GM18520 (cell line): ENCODE measurements around the gene MYF5.

Experiments
- ATAC-seq: cut with Tn5 transposase; IDR thresholded peaks from one replicate; pipeline ENCODE4 v1.9.1; 2021; ENCODE audit not compliant: unreplicated experiment

The MYF5 gene

GRCh38 chr12:80707126-80707829 is 9.4 kb upstream of the MYF5 start, which contains the start of gene MYF6:
Gene MYF6, plus strand, starts transcription at chr12:80707634. Its CDS starts 86 bp downstream, at chr12:80707720.
- ATAC-seq: no peak

DNA sequence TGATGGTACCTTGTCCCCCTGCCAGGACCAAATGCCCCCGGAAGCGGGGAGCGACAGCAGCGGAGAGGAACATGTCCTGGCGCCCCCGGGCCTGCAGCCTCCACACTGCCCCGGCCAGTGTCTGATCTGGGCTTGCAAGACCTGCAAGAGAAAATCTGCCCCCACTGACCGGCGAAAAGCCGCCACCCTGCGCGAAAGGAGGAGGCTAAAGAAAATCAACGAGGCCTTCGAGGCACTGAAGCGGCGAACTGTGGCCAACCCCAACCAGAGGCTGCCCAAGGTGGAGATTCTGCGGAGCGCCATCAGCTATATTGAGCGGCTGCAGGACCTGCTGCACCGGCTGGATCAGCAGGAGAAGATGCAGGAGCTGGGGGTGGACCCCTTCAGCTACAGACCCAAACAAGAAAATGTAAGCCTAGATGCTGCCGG is 8.9 kb upstream of the MYF5 start:
- ATAC-seq: no peak

DNA sequence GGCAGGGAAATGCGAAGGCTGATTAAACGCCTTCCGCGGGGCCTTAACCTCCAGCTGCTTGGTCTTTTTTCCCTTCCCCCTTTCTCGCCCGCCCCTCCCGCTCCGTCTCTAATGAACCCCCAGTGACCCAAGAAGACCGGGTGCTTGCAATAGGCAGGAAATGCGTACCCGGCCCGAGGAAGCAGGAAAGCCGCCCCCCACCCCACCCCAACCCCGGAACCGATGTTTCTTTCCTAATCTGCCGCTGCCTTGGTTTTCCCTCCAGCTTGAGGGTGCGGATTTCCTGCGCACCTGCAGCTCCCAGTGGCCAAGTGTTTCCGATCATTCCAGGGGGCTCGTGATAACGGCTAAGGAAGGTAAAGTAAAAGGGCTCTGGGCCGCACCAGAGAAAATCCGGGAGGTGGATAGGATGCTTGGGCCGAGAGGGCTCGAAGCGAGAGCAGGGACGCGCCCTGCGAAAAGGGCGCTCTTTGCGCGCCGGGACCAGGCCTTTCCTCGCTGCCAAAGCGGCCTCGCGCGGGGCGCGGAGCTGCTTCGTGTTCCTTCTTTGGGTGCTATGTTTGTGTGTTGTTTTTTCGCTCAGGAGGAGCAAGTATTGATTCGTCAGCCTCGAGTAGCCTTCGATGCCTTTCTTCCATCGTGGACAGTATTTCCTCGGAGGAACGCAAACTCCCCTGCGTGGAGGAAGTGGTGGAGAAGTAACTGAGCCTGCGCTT is 8.3 kb upstream of the MYF5 start:
- no peak for ATAC-seq

DNA sequence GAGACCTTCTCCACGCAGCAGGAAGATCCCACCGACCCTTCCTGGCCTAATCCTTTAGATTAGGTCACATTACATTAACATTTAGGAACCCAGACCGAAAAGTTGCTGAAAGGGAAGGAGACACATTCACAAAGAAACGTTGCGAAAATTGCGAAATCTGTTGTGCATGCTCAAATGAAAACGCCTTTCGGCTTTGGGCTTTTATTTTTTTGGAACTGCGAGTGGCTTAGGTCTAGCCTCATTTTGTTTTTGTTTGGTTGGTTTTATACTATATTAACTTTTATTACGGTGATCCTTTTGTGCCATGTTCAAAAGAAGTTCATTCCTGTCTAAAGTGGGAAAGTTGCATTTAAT is 7.8 kb upstream of the MYF5 start:
- no peak for ATAC-seq

DNA sequence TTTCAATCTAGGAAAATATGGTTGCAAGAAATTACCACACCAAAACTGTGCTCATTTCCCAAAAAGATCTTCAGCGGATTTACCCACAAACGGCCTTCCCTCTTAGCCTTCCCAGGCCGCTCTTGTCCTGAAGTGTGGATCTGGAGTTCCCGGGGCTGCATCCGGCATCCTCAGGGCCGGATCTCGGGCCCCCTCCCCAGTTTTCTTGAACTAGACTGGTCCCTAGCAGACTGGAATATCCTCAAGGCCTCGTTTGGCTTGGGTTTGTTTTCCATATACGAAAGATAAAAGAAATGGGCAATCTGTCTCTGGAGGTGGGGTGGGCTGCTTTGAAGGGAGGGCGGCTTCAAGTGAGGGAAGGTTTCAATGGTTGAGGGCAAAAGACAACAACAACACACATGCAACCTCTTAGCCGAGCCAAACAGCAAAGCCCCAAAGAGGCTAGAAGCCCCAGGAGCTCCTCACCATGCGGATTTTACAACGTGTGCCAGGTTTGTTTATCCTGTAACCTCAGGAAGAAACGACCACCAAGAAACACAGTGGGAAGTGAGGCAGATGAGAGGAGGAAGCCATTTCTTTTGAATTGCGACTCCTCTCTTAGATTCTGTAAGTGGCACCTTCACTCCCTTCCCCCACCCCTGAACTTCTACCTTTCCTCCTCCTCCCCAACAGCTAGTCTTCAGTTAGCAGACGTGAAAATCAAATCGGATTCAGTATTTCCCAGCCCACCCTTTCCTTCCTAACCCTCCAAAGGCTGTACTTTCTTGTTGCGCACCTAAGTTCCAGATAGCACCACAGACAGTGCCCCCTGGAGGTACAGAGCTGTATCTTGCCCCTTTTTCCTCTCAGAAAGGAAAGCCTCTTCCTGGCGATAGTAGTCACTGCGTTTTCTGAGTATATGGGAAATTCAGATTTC is 6.6 kb upstream of the MYF5 start:
- no peak for ATAC-seq

- no peak for ATAC-seq
Observed at GRCh38 chr12:80710727-80711449, 5.8 kb upstream of the MYF5 start.

DNA sequence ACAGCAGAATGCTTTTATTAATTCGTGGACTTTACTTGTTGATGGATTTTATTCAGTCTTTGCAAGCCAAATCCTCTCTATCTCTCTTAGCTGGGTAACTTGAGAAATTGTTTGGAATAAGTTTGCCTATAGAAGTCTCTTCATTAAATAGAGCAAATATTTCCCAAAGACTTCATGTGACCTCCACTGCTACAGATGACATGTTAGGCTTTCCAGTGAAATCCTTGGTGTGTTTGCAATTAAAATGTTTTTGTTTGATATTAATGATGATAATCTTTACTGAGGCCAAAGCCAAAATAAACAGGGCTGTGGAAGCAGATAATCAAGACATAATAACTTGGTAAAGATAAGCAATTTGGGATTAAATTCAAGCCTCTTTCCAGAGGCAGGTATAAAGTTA is 4.8 kb upstream of the MYF5 start:
- ATAC-seq: no peak

GRCh38 chr12:80712866-80713265 is 3.8 kb upstream of the MYF5 start:
- no peak for ATAC-seq

DNA sequence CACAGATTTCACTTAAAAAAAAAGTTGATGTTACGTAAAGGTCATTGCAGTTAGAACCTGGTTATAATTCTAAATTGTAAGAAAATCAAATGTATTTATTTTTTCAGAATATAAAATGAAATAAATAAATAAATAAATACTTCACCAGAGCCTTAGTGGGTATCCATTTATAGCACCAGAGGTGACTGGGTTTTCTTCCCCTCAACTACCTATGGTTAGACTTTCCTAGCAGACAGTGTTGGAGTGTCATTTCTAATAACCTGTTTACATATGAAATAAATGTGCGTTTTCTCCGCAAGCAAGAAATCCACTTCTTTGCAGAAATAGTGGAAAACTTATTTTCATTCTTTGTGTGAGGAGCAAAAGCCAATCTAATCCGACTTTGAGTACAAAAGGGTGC is 3.3 kb upstream of the MYF5 start:
- no peak for ATAC-seq

DNA sequence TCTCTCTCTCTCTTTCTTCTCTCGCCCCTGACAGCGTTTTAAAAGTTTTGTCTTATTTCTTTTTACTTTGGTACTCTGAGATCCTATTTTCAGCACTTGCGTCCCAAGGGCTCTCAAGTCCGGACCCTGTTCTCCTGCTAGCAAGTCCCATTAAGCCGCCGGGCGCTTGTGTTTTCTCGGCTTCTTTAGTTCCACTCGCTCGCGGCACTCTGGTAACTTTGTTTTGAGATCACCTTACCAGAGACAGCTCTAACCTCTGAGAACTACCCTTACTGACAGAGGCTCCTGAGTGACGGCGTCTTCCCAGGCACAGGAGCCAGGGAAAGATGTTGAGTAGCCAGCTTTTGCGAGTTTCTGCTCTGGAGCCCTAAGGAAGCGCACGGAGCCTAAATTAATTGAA is 2.7 kb upstream of the MYF5 start:
- no peak for ATAC-seq

- no peak for ATAC-seq
Observed at GRCh38 chr12:80714846-80715245, 1.9 kb upstream of the MYF5 start.

DNA sequence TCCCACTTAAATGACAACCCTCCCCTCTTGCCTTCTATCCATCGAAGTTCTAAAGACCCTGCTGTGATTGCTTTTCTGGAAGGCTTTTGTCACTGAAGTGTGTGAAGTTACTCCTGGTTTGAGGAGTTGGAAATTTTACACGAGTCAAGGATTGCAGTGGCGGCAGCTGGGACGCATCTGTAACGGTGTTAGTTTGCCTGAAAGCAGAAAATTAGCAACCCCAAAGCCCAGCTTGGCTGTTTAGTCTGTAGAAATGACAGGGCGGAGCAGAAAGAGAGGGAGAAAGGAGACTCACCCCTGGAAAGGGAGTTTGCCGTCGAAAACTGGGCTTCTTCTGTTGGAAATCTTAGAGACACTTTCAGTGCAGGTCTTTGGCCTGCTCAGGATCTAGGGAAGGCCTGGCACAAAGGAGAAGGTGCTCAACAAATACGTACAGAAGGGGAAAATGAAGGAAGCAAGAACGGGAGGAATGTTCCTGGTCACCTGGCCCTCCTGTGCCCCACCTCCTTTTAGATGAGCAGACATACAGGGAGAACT is 931 bp upstream of the MYF5 start:
- no peak for ATAC-seq

GRCh38 chr12:80717856-80718255 is 1.1 kb downstream of the MYF5 start:
- ATAC-seq: no peak

- ATAC-seq: no peak
Observed at GRCh38 chr12:80720516-80720915, 3.8 kb downstream of the MYF5 start.

- no peak for ATAC-seq
Observed at GRCh38 chr12:80721326-80721725, 4.6 kb downstream of the MYF5 start.

DNA sequence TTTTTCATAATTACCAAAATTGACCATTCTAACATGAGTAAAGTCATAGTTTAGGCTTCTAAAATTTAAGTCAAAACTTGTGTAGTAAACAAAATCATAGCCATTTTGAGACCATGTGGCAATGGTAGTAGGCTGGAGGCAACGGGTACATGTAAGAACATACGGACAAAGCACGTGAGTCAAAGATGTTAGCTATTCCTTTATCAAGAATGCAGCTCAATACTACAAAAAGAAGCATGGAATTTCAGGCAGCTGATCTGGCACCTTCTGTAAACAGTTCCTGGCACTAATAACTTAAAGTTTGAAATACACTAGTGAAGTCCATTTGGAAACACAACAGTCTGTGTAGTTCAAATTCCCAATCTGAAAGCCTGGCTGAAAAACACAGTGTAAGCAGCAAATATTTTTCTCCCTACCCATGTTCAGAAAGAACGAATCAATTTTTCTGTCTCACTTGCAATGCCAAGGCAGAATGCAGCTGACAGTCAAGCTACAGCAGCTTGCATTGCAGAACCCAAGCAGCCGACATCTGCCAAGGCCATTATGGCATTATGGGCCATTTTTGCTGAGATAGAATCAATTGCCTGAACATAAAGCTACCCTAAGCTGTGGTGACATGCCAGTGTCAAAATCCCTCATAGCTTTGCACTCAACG is 29.3 kb downstream of the MYF5 start:
- no peak for ATAC-seq

- no peak for ATAC-seq
Observed at GRCh38 chr12:80747800-80748199, 31.1 kb downstream of the MYF5 start.

DNA sequence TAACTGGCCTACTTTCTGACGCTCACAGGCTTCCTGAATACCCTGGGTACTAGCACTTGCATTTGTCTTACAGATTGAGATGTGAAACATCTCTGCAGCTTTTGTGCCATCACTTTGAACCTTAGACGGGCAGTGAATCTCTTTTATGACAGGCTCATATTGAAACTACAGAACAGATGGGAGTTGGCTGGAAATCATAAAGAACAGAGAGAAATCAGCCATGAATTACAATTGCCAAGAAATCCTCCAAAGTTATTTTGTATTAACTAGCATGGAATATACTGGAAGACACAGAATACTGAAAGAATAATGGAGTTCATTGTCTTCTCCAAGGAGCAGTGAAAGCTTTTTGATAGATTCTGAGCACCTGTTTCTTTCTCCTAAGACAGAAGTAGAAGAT is 32.7 kb downstream of the MYF5 start:
- no peak for ATAC-seq

DNA sequence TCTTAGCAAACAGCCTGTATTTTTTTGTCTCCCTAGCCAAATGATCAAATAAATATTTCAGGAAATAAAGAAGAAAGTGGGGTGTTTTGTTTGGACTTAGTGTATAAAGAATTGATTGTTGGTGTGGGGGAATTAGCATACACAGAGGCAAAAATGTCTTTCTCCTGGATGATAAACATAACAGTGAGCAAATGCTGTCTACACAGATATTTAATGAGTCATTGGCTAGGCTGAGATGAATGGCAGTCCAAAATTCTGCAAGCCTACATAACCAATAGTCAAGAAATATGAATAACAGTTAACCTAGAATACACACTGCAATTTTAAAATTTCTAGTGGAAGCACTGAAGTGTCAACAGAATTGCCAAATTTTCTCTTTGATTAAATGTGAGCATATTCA is 35.8 kb downstream of the MYF5 start:
- no peak for ATAC-seq

DNA sequence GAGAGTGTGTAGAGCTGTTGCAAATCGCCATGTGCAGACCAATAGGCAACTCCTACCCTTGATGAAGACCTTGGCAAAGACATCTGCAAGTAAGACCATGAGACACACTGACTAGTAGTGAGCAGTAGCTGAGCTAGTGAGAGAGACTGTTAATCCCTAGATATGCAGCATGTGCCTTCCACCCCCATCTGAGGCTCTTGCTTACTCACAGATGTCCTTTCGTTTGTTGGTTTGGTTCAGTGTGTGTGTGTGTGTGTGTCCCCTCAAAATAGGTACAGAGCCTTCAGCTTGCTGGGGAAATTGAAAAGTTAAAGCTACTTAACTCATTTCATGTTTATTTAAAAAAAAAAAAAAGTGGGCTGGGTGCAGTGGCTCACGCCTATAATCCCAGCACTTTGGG is 37.6 kb downstream of the MYF5 start:
- ATAC-seq: no peak
